IPS-18c (cell line): ENCODE measurements around the gene FCF1.
"Not testable (repeated sequence)": the region's sequence is repeated elsewhere in the genome, so short reads cannot be mapped to it uniquely, and the experiment has no call there.

Experiments used
- H3K4me3 ChIP-seq: 2 replicates; pipeline ENCODE4 v1.7.0; 2013; ENCODE audit warnings: low read depth, mild to moderate bottlenecking, low read length, moderate library complexity; ENCODE audit not compliant: insufficient read depth
- H3K9me3 ChIP-seq: one replicate; pipeline ENCODE4 v1.6.1; 2013; ENCODE audit warnings: mild to moderate bottlenecking, low read length, moderate library complexity; ENCODE audit not compliant: control insufficient read depth, insufficient read depth

FCF1 gene

GRCh38 chr14:74739293-74740030 is 26.5 kb downstream of the FCF1 start:
- H3K9me3 ChIP-seq, result no peaks in the 10 kb centered on the region
- H3K4me3 ChIP-seq, result no peak overlapping the region

GRCh38 chr14:74747237-74747636 is 34.3 kb downstream of the FCF1 start:
- Histone ChIP-seq H3K9me3 (no peaks in the 10 kb centered on the region), H3K4me3 (no peak overlapping the region)

- Histone ChIP-seq H3K4me3 (no peak overlapping the region), H3K9me3 (peaks cover 2% of the 10 kb centered on the region)
These were observed 41.2 kb downstream of the FCF1 start for GRCh38 chr14:74754157-74754556.

DNA sequence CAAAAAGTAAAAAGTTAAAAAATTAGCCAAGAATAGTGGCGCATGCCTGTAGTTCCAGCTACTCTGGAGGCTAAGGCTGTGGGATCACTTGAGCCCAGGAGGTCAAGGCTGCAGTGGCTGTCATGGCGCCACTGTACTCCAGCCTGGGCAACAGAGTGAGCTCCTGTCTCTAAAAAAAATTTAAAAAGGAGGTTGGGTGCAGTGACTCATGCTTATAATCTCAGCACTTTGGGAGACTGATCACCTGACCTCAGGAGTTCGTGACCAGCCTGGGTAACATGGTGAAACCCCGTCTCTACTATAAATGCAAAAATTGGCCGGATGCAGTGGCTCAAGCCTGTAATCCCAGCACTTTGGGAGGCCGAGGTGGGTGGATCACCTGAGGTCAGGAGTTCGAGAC is 42.0 kb downstream of the FCF1 start:
- Histone ChIP-seq H3K4me3 (no peak overlapping the region), H3K9me3 (peaks cover 2% of the 10 kb centered on the region)

DNA sequence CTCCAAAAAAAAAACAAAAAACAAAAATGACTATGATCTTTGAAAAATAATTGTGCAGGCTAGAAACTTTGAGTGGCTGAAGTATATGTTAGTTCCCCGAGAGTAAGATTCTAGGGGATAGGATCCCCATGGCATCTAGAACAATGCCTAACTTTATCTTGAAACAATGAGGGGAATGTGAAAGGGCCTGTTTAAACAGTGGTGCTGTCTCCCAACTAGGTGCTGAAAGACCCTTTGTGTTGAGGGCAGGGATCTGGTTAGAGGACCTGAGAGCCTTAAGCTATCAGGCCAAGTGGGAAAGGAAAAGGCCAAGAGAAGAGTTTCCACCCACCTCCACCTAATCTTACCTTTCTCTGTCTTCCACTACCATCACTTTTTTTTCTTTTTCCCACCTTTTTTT is 43.4 kb downstream of the FCF1 start:
- Histone ChIP-seq H3K9me3 (peaks cover 2% of the 10 kb centered on the region), H3K4me3 (no peak overlapping the region)

DNA sequence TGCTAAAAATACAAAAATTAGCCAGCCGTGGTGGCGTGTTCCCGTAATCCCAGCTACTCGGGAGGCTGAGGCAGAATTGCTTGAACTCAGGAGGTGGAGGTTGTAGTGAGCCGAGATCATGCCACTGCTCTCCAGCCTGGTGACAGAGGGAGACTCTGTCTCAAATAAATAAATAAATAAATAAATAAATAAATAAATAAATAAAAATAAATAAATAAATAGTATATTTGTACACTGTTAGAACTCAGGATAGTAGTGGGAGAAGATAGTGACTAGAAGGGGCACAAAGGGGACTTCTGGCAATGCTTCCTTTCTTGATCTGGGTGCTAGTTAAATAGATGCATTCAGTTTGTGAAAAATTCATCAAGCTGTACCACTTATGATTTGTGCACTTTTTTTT is 45.6 kb downstream of the FCF1 start:
- not testable (repeated sequence) for H3K4me3 ChIP-seq, H3K9me3 ChIP-seq

DNA sequence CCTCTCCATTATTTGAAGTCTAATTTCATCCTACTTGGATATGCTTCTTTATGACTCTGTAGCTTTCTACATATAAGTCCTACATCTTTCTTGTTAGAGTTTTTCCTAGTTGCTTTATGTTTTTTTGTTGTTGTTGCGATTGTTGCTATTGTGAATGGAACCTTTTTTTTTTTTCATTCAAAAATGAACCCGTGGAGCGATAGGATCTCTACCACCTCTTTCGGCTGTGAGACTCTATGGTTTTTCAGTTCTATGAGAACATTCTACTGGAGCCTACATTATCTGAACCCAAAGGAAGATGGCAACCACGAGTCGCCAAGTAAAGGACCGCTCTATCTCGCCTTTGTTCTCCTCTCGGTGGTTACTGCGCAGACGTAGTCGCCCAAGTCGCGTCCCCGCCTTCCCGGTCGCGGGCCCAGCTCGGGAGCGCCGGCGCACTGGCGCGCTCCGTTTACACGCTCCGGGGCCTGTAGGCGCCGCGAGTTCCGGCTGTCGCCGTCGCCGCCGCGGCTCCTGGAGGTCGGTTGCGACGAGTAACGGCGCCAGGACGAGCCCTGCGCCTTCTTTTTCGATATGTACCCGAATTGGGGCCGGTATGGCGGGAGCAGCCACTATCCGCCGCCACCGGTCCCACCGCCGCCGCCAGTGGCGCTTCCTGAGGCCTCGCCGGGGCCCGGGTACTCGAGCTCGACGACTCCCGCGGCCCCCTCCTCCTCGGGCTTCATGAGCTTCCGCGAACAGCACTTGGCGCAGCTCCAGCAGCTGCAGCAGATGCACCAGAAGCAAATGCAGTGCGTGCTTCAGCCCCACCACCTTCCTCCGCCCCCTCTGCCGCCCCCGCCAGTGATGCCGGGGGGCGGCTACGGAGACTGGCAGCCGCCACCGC is 50.2 kb downstream of the FCF1 start, which contains the start of gene YLPM1:
Gene YLPM1 (plus strand): TSS at position 400 of the 886 bp plus-strand sequence. CDS start 174 bp downstream, at position 574.
- Histone ChIP-seq H3K4me3 (peak within 1 kb of the TSS; percentile 67), H3K9me3 (no peaks in the 10 kb centered on the region)

- Histone ChIP-seq H3K4me3 (peak overlapping the region; percentile 67), H3K9me3 (no peaks in the 10 kb centered on the region)
These were observed 51.0 kb downstream of the FCF1 start for GRCh38 chr14:74763803-74764531.

DNA sequence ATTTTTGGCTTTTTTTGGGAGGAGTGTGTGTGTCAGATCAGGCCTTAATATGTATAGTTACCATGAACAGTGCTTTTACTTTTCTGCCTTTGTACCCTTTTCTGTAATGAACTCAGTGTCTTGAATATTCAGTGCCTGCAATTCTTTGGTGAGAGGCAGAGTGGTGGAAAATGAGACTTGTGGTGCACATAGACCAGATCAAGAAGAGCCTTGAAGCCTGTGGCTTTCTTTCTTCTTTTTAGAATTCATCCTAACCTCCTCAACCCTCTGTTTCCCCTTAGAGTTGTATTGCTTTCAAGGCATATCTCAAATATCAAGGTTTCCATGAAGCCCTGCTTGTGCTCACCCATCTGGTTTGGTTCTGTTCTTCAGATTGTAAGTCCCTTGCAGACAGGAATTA is 52.8 kb downstream of the FCF1 start:
- H3K4me3 ChIP-seq, result no peak overlapping the region; the same call in 1 of the 2 replicates
- no peaks in the 10 kb centered on the region for H3K9me3 ChIP-seq

- Histone ChIP-seq H3K4me3 (no peak overlapping the region), H3K9me3 (no peaks in the 10 kb centered on the region)
These were observed 58.5 kb downstream of the FCF1 start for GRCh38 chr14:74771399-74771798.

DNA sequence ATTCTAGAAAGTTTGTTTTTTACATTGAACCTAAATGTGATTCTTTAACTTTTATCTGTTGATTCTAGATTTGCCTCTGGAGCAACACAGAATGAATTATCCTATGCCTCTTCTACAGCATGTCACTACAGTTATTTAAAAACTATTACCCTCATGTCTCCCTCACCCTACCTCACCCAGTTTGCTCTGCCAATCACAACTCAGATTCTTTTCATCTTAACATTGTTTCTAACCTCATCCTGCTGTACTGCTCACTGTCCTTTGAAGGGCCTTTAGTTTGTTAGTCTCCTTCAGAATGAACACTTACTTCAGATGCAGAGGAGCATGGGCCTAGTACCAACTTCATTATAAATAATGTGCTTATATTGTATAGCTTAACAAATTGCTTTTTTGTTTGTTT is 71.7 kb downstream of the FCF1 start:
- H3K4me3 ChIP-seq, result no peak overlapping the region
- no peaks in the 10 kb centered on the region for H3K9me3 ChIP-seq

- Histone ChIP-seq H3K4me3 (no peak overlapping the region), H3K9me3 (no peaks in the 10 kb centered on the region)
These were observed 72.2 kb downstream of the FCF1 start for GRCh38 chr14:74785056-74785613.

- Histone ChIP-seq H3K4me3 (no peak overlapping the region), H3K9me3 (no peaks in the 10 kb centered on the region)
These were observed 73.9 kb downstream of the FCF1 start for GRCh38 chr14:74786796-74787315.
